ENCODE measurements around the gene SMG6.

- TF ChIP-seq CTCF (IDR thresholded peaks at IDR 0.05) (no peak), POLR2A (IDR thresholded peaks at IDR 0.05) (no peak)
Measured at GRCh38 chr17:2064520-2064971, 239.0 kb downstream of the SMG6 start.

Measured in esophagus squamous epithelium (tissue), 4 donors.